K562 (cell line): ENCODE data around the gene BMPR2. TPM values are rescaled to one million over a fixed set of nuclear protein-coding genes. Genes with fewer than 3 reads are reported as not detected.

ENCODE experiments used
- ATAC-seq: fragments of 200-7000 bp; cut with Tn5 transposase; 3 replicates; pipeline ENCODE4 v1.9.1; 2020; ENCODE audit warnings: moderate library complexity
- BruUV-seq: library from RNA; stranded (reverse); fragments of 400-500 nt; replicated peaks from 2 replicates; lab custom pipeline; 2021; lab: Mats Ljungman, UMichigan
- CTCF ChIA-PET: fragments of 300-600 bp; formaldehyde crosslinking; extraction: SDS; loops from one replicate; lab custom pipeline; 2021; ENCODE audit warnings: low intra/inter-chr PET ratio; lab: Yijun Ruan, JAX
- POLR2A ChIA-PET: fragments of 300-600, 350-650 bp; sonication (Branson Sonifier 250); formaldehyde crosslinking; extraction: SDS; loops from one replicate; lab custom pipeline; 2021; ENCODE audit warnings: antibody characterized with exemption, inconsistent platforms; lab: Yijun Ruan, JAX
- DNase-seq, 4 experiments: peaks; one replicate each; pipeline versions ENCODE4 v3.0.0 to v3.0.0-alpha.2; 2011 to 2018; ENCODE audit warnings: low spot score in 3 of 4, mixed read lengths in 3 of 4; ENCODE audit errors: extremely low read depth in 1 of 4
- FAIRE-seq: peaks from 2 replicates; lab custom pipeline; 2011; peaks lifted over from hg19 to GRCh38; lab: Jason Lieb, UNC
- H2AFZ ChIP-seq: 2 replicates; pipeline ENCODE4 v1.6.0; 2011; ENCODE audit warnings: low read depth, low read length, control low read depth, inconsistent platforms
- H3K27ac ChIP-seq: fragments of 200-600 bp; 3 replicates; pipeline ENCODE4 v1.8.0; 2011; ENCODE audit warnings: low read depth, mild to moderate bottlenecking, control low read depth, inconsistent platforms, low read length, moderate library complexity, mixed read lengths; ENCODE audit errors: extremely low read depth
- H3K27me3 ChIP-seq, 2 experiments: fragments of 300-600 bp in 1 of 2; 2 replicates in 1 of 2; 3 replicates in 1 of 2; pipeline versions ENCODE4 v1.6.0 to v1.8.0; 2011; ENCODE audit warnings: inconsistent platforms in 2 of 2, low read length in 2 of 2, mild to moderate bottlenecking in 1 of 2, mixed read lengths in 1 of 2, moderate library complexity in 1 of 2; ENCODE audit not compliant: control insufficient read depth in 2 of 2, insufficient read depth in 2 of 2
- H3K36me3 ChIP-seq: fragments of 300-600 bp; 3 replicates; pipeline ENCODE4 v1.8.0; 2011; ENCODE audit warnings: mild to moderate bottlenecking, low read length, inconsistent platforms; ENCODE audit not compliant: control insufficient read depth, insufficient read depth
- H3K4me1 ChIP-seq, 2 experiments: fragments of 200-600 bp in 1 of 2; replicated peaks in 1 of 2; 2 replicates in 1 of 2; 3 replicates in 1 of 2; pipeline versions ENCODE4 v1.5.1 to v1.8.0; 2011; ENCODE audit warnings: inconsistent platforms in 2 of 2, low read length in 2 of 2, mild to moderate bottlenecking in 1 of 2, mixed read lengths in 1 of 2, moderate library complexity in 1 of 2; ENCODE audit not compliant: control insufficient read depth in 2 of 2, insufficient read depth in 2 of 2
- H3K4me2 ChIP-seq: 2 replicates; pipeline ENCODE4 v1.6.1; 2011; ENCODE audit warnings: low read length, control low read depth, inconsistent platforms, mixed read lengths; ENCODE audit not compliant: insufficient read depth
- H3K4me3 ChIP-seq: fragments of 200-600 bp; sonication (generic), shearing (Covaris generic); 2 replicates; pipeline ENCODE4 v1.5.1; 2016; ENCODE audit warnings: control low read depth, inconsistent platforms
- H3K79me2 ChIP-seq: fragments of 200-600 bp; 3 replicates; pipeline ENCODE4 v1.8.0; 2011; ENCODE audit warnings: low read length, inconsistent platforms; ENCODE audit not compliant: control insufficient read depth, insufficient read depth
- H3K9ac ChIP-seq, 2 experiments: 2 replicates each; pipeline versions ENCODE4 v1.6.0 to v1.6.1; 2011; ENCODE audit warnings: low read depth in 2 of 2, low read length in 2 of 2, control low read depth in 1 of 2, inconsistent platforms in 1 of 2, mild to moderate bottlenecking in 1 of 2, mixed read lengths in 1 of 2; ENCODE audit not compliant: insufficient read depth in 1 of 2
- H3K9me1 ChIP-seq: one replicate; pipeline ENCODE4 v1.6.0; 2011; ENCODE audit warnings: inconsistent platforms, mild to moderate bottlenecking, low read length, moderate library complexity; ENCODE audit not compliant: control insufficient read depth, insufficient read depth
- H3K9me3 ChIP-seq: replicated peaks from 2 replicates; pipeline ENCODE4 v1.5.1; 2011; ENCODE audit warnings: low read depth, low read length, inconsistent platforms; ENCODE audit not compliant: control insufficient read depth, insufficient read depth
- H4K20me1 ChIP-seq: replicated peaks from 2 replicates; pipeline ENCODE4 v1.6.1; 2011; ENCODE audit warnings: low read length, inconsistent platforms, mixed read lengths; ENCODE audit not compliant: control insufficient read depth, insufficient read depth
- EHMT2 ChIP-seq: fragments of 450-650 bp; IDR thresholded peaks from 2 replicates; pipeline ENCODE4 v1.6.1; 2018; ENCODE audit warnings: antibody characterized with exemption
- FOXA1 ChIP-seq: fragments of 450-650 bp; IDR thresholded peaks from 2 replicates; pipeline ENCODE4 v1.6.1; 2016; ENCODE audit warnings: mild to moderate bottlenecking, borderline replicate concordance
- MAFK ChIP-seq: IDR thresholded peaks from 2 replicates; pipeline ENCODE4 v1.6.1; 2011; ENCODE audit warnings: low read length, improper control_type of control experiment
- MTA3 ChIP-seq: fragments of 450-650 bp; formaldehyde crosslinking; IDR thresholded peaks from 2 replicates; pipeline ENCODE4 v1.6.1; 2017; ENCODE audit warnings: mild to moderate bottlenecking, borderline replicate concordance
- MXD1 ChIP-seq: fragments of 250-450 bp; sonication (Bioruptor Pico); IDR thresholded peaks from 2 replicates; pipeline ENCODE4 v1.8.0; 2021; ENCODE audit warnings: borderline replicate concordance, mild to moderate bottlenecking, moderate library complexity; ENCODE audit not compliant: poor library complexity, severe bottlenecking
- POLR2G ChIP-seq: fragments of 200-400 bp; formaldehyde crosslinking; IDR thresholded peaks from 2 replicates; pipeline ENCODE4 v1.6.1; 2017; ENCODE audit warnings: low read depth, mild to moderate bottlenecking, antibody characterized with exemption, low read length, moderate library complexity
- SMAD2 ChIP-seq: fragments of 150-350 bp; IDR thresholded peaks from 2 replicates; pipeline ENCODE4 v1.6.1; 2014; ENCODE audit warnings: low read depth, mild to moderate bottlenecking, low read length
- THRA ChIP-seq: fragments of 450-650 bp; IDR thresholded peaks from 2 replicates; pipeline ENCODE4 v1.6.1; 2017; ENCODE audit warnings: mild to moderate bottlenecking, moderate library complexity
- U2AF1 ChIP-seq: fragments of 200-400 bp; formaldehyde crosslinking; optimal IDR thresholded peaks from 2 replicates; pipeline ENCODE3; 2017; ENCODE audit warnings: mild to moderate bottlenecking, low read depth, low read length, moderate library complexity
- ZBTB5 ChIP-seq: fragments of 450-650 bp; IDR thresholded peaks from 2 replicates; pipeline ENCODE4 v1.6.1; 2017; ENCODE audit warnings: antibody characterized with exemption
- ZNF133 ChIP-seq: fragments of 250-450 bp; sonication (Bioruptor Pico); IDR thresholded peaks from 2 replicates; pipeline ENCODE4 v1.4.0; 2020; ENCODE audit warnings: mild to moderate bottlenecking
- ZNF583 ChIP-seq: fragments of 250-450 bp; sonication (Bioruptor Pico); IDR thresholded peaks from 2 replicates; pipeline ENCODE4 v1.4.0; 2020
- ZNF644 ChIP-seq: fragments of 200-800 bp; sonication (Bioruptor generic); IDR thresholded peaks from 2 replicates; pipeline ENCODE4 v1.6.1; 2016; ENCODE audit warnings: low read depth, missing genetic modification characterization, missing compliant biosample characterization
- ZNF79 ChIP-seq: fragments of 250-450 bp; sonication (Bioruptor Pico); IDR thresholded peaks from 2 replicates; pipeline ENCODE4 v1.4.0; 2020; ENCODE audit warnings: low read depth, mild to moderate bottlenecking, moderate library complexity
- WGBS: fragments of 100-300 bp; shearing (Covaris generic); methylation state at CpG from one replicate; pipeline ENCODE4 v1.1.6; 2016; ENCODE audit warnings: low coverage, mixed read lengths; ENCODE audit not compliant: insufficient coverage; ENCODE audit errors: missing lambda C conversion rate; 5-methylcytosine and 5-hydroxymethylcytosine counted together
- in situ Hi-C: fragments of 300-500 bp; cut with MboI; formaldehyde crosslinking; loops from 4 replicates; pipeline ENCODE4 v1.15.0; 2018; ENCODE audit warnings: inconsistent platforms, mixed read lengths
- intact Hi-C: fragments of 100-400 bp; cut with micrococcal nuclease; formaldehyde crosslinking; loops from 2 replicates; pipeline ENCODE4 v1.14.2; 2022
- polyA plus RNA-seq, 8 experiments: library from polyadenylated mRNA; depleted of rRNA in 4 of 8; stranded (reverse) in 5 of 8; unstranded in 3 of 8; fragments of >200 nt; fragmentation: Nextera tagmentation in 2 of 8; fragmentation: Illumina TruSeq in 1 of 8; extraction: Ambion mirVana in 2 of 8; extraction: Trizol in 1 of 8; gene quantifications; 2 replicates each; pipeline versions ENCODE4 v1.2.1 to v1.2.3, GENCODE V29; 2011 to 2014; ENCODE audit warnings: inconsistent platforms in 1 of 8, missing spikeins in 1 of 8
- total RNA-seq, 7 experiments: library from RNA; depleted of rRNA in 6 of 7; stranded (reverse); fragments of >200 nt in 6 of 7; fragmentation: Illumina TruSeq in 2 of 7; extraction: Trizol in 2 of 7; gene quantifications; 2 replicates each; pipeline versions ENCODE4 v1.2.1 to v1.2.3, GENCODE V29; 2011 to 2021; ENCODE audit warnings: low replicate concordance in 1 of 7

The BMPR2 gene
- total and polyA plus RNA-seq, 9 of the 15 experiments (the other 6 are each of a cell fraction or from before 2014, with no cell fraction given) = 0.73 to 5.0 (median 3.3) TPM

GRCh38 chr2:202494300-202495229 is 118.4 kb downstream of the BMPR2 start:
- WGBS = 63% methylated on average over 12 of the region's 13 CpGs
- Histone ChIP-seq H3K9me1 (no peaks in the 10 kb centered on the region), H4K20me1 (no peaks in the 10 kb centered on the region), H3K9me3 (no peaks in the 10 kb centered on the region), H3K27me3 (no peaks in the 10 kb centered on the region), H3K4me1 (no peaks in the 10 kb centered on the region), H3K9ac (no peak overlapping the region), H3K36me3 (no peaks in the 10 kb centered on the region), H3K4me2 (no peak overlapping the region), H2AFZ (no peak overlapping the region), H3K4me3 (no peak overlapping the region), H3K27ac (no peak overlapping the region), H3K79me2 (no peaks in the 10 kb centered on the region)
- in situ Hi-C loops (no loop called here), intact Hi-C loops (no loop called here)
- FAIRE-seq (no peak), ATAC-seq (no peak), DNase-seq (no peak)
- ChIA-PET POLR2A (no interaction called here), CTCF (no interaction called here)
- no peak for TF ChIP-seq SMAD2
- no peak for TF ChIP-seq ZNF79 (CRISPR knock-in tag)
- TF ChIP-seq THRA = no peak
- TF ChIP-seq MXD1 = no peak
- TF ChIP-seq FOXA1 = no peak
- no peak for TF ChIP-seq POLR2G
- TF ChIP-seq ZBTB5 = no peak
- TF ChIP-seq ZNF133 = no peak
- TF ChIP-seq EHMT2 = no peak
- TF ChIP-seq U2AF1 = no peak
- no peak for TF ChIP-seq ZNF583
- no peak for TF ChIP-seq ZNF644 (tag)
- no peak for TF ChIP-seq MTA3
- no peak for TF ChIP-seq MAFK
- BruUV-seq = no TSS peak
